ENCODE data around the gene PYGL.
"Not testable (repeated sequence)": the region's sequence is repeated elsewhere in the genome, so short reads cannot be mapped to it uniquely, and the experiment has no call there.

Gene PYGL

DNA sequence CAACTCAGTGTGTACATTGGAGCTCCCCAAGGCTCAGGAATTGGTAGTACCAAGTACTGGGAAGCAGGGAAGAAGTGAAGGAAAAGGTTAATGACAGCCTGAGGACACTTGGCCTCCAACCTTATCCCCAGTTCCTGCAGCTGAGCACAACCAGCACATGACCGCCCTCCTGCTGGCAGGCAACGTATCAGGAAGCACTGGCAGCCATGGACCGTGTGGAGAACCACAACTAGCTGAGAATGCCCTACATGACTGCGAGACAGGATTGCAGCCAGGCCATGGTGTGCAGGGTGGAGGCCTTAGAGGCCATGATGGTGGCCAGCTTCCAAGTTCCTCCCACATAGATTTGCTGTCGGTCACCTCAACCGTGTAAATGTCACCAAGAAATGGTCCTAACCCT is 26.8 kb downstream of the PYGL start:
- no peak for DNase-seq (ENCODE audit: low spot score)
- H3K27ac ChIP-seq: no peak overlapping the region
- TF ChIP-seq, protein P1, sequence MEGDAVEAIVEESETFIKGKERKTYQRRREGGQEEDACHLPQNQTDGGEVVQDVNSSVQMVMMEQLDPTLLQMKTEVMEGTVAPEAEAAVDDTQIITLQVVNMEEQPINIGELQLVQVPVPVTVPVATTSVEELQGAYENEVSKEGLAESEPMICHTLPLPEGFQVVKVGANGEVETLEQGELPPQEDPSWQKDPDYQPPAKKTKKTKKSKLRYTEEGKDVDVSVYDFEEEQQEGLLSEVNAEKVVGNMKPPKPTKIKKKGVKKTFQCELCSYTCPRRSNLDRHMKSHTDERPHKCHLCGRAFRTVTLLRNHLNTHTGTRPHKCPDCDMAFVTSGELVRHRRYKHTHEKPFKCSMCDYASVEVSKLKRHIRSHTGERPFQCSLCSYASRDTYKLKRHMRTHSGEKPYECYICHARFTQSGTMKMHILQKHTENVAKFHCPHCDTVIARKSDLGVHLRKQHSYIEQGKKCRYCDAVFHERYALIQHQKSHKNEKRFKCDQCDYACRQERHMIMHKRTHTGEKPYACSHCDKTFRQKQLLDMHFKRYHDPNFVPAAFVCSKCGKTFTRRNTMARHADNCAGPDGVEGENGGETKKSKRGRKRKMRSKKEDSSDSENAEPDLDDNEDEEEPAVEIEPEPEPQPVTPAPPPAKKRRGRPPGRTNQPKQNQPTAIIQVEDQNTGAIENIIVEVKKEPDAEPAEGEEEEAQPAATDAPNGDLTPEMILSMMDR (IDR thresholded peaks at IDR 0.05): no peak
- no peak overlapping the region for H3K4me3 ChIP-seq

DNA sequence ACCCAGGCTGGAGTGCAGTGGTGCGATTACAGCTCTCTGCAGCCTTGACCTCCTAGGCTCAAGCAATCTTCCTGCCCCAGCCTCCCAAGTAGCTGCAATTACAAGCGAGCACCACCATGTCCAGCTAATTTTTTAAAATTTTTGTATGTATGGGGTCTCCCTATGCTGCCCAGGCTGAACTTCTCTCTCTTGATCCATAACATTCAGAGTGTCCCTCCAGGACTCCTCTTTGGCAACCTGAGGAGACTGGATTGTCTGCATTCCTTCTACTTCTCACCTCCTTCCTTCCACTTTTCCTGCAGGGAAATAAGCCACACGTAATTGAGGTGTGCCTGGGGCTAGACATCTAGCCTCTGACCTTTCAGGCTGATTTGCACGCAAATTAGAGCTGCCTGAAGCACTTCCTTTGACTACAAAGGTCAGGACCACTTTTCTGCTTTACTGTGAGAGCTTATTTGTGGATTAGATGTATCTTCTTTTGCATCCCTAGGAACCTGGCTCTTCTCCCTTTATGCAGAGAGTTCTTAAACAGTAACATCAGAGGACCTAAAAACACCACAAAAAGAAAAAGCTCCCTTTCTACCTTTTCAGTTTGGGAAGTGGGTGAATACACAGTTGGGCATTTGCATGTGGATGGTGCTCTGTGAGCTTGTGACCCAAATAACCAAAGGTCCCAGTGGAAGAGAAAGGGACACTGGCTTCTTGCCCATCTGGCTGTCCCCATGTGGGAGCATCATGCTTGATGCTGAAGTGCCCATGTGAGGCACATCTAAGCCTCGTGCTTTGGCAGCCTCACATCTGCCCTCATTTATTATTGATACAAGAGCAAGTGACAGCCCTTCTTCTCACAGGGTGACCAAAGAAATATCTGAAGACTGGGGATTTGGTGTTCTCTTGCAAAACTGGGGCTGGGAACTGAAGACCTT is 33.5 kb downstream of the PYGL start:
- Histone ChIP-seq H3K27ac (no peak overlapping the region), H3K4me3 (no peak overlapping the region)
- DNase-seq (ENCODE audit: low spot score): no peak
- TF ChIP-seq, protein P1 (IDR thresholded peaks at IDR 0.05): no peak

DNA sequence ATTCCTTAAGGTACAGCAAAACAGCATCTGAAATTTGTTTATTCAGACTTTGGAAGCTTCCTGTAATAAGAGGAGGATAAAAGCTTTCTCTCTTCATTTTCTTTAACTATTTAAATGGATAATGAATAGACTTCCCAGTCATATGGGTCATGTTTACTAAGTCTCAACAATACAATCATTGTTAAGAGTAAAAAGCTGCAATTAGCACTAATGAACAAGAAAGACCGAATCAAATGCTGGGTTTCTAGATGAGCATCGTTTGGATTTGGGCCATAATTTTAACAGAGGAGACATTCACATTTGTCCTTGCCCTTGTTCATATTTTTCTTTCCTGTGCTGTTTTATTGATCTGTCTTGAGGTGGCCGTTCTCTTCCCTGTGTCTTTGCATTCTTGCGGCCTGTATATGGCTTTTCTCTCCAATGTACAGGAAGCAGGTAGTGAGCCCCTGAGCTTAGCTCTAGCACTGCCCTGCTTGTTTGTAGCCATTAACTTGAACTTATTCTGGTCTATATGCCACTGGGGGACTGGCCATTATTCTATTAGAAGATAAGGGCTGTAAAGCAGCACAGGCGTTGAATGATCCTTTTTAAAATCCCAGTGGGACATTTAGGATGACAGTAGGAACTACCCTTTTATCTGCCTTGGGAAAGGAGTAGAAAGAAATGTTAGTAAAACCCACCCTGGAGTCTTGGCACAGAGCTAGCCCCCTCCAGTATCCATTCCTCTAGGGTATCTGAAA is 37.8 kb downstream of the PYGL start:
- no peak for DNase-seq (ENCODE audit: low spot score)
- TF ChIP-seq, protein P1 (IDR thresholded peaks at IDR 0.05): no peak
- Histone ChIP-seq H3K4me3 (no peak overlapping the region), H3K27ac (no peak overlapping the region)

DNA sequence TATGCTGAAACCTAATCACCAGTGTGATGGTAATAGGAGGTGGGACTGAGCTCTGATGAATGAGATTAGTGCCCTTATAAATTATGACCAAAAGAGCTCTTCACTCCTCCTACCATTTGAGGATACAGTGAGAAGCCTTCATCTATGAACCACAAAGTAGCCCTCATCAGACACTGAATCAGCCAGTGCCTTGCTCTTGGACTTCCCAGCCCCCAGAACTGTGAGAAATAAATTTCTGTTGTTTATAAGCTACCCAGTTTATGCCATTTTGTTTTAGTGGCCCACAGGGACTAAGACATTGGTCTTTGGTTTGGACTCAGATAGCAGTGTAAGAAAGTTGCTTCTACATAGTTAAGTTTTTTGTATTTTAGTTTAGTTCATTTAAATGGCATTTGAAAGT is 39.6 kb downstream of the PYGL start:
- TF ChIP-seq, protein P1 (IDR thresholded peaks at IDR 0.05): no peak
- DNase-seq (ENCODE audit: low spot score): no peak
- Histone ChIP-seq H3K4me3 (no peak overlapping the region), H3K27ac (no peak overlapping the region)

DNA sequence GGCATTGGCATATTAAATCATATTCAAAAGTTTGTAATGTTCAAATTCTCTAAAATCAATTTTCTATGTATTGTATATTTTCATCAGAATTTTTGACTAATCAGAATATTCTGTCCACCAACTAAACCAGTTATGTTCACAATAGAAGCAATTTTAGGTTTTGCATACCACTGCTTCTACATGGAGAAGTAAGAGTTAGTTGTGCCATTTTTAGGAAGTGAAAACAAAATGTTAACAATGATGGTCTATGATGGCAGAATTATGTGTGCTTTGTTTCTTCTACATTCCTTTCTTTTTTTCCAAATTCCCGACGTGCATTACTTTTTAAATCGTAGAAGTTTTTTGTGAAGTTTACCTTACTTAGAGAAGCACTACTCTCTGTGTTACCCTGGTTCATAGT is 42.9 kb downstream of the PYGL start:
- Histone ChIP-seq H3K27ac (no peak overlapping the region), H3K4me3 (no peak overlapping the region)
- TF ChIP-seq, protein P1 (IDR thresholded peaks at IDR 0.05): no peak
- no peak for DNase-seq (ENCODE audit: low spot score)

DNA sequence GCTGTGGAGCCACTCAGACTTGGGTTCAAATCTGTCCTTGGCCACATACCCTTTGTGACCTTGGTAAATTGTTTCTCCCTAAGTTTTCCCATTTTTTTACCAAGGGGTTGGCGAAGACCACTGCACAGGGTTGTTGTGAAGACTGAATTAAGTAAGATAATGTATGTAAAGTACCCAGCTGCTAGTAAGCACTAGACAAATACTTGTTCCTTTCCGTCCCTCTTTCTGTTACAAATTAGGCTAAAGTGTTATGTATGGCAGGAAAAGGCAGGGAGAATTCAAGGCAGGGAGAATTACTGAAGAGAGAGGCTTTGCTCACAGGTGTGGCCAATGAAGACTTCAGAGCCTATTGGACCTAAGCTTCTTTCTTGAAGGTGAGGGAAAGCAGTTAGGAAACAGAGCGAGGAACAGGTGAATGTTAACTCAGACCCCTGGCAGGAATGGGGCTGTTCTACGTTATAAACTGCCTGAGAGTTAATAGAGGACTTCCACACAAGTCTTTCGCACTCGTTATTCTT is 46.6 kb downstream of the PYGL start:
- Histone ChIP-seq H3K27ac (no peak overlapping the region), H3K4me3 (no peak overlapping the region)
- TF ChIP-seq, protein P1 (IDR thresholded peaks at IDR 0.05): no peak
- DNase-seq (ENCODE audit: low spot score): no peak

DNA sequence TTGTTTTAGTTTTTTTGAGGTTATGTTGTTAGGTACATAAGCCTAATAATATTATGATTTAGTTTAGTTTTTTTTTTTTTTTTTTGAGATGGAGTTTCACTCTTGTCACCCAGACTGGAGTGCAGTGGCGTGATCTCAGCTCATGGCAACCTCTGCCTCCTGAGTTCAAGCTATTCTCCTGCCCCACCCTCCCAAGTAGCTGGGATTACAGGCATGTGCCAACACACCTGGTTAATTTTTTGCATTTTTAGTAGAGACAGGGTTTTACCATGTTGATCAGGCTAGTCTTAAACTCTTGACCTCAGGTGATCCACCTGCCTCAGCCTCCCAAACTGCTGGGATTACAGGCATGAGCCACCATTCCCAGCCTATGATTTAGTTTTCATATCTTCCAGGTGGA is 47.3 kb downstream of the PYGL start:
- H3K4me3 ChIP-seq; DNase-seq (ENCODE audit: low spot score); H3K27ac ChIP-seq: not testable (repeated sequence)

DNA sequence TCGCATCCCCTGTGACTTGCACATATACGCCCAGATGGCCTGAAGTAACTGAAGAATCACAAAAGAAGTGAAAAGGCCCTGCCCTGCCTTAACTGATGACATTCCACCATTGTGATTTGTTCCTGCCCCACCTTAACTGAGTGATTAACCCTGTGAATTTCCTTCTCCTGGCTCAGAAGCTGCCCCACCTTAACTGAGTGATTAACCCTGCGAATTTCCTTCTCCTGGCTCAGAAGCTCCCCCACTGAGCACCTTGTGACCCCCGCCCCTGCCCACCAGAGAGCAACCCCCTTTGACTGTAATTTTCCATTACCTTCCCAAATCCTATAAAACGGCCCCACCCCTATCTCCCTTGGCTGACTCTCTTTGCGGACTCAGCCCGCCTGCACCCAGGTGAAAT is 47.9 kb downstream of the PYGL start:
- H3K4me3 ChIP-seq; DNase-seq (ENCODE audit: low spot score); H3K27ac ChIP-seq: not testable (repeated sequence)
